H1 (cell line): ENCODE data around the gene DBH. TPM values are rescaled to one million over a fixed set of nuclear protein-coding genes. Genes with fewer than 3 reads are reported as not detected.

ENCODE experiments used
- CTCF ChIA-PET: fragments of 300-600 bp; sonication (Branson Sonifier 250); formaldehyde crosslinking; loops from one replicate; lab custom pipeline; 2021; ENCODE audit not compliant: partially characterized antibody; lab: Charles Lee
- POLR2A ChIA-PET: fragments of 300-600 bp; sonication (Branson Sonifier 250); formaldehyde crosslinking; loops from one replicate; lab custom pipeline; 2021; ENCODE audit warnings: inconsistent platforms; ENCODE audit not compliant: partially characterized antibody; lab: Charles Lee
- DNase-seq, 2 experiments: peaks; one replicate each; pipeline versions ENCODE4 v3.0.0 to v3.0.0-alpha.2; 2010 to 2022; ENCODE audit warnings: low spot score in 2 of 2, low read depth in 1 of 2, mixed read lengths in 1 of 2
- FAIRE-seq: peaks from 2 replicates; lab custom pipeline; 2011; peaks lifted over from hg19 to GRCh38; lab: Jason Lieb, UNC
- H2AFZ ChIP-seq: 2 replicates; pipeline ENCODE4 v1.8.1; 2012; ENCODE audit warnings: low read length, inconsistent platforms
- H2AK5ac ChIP-seq: 2 replicates; pipeline ENCODE4 v1.6.1; 2013; ENCODE audit warnings: low read depth, low read length
- H2BK120ac ChIP-seq: replicated peaks from 2 replicates; pipeline ENCODE3; 2013; ENCODE audit warnings: low read depth, low read length, inconsistent platforms
- H2BK12ac ChIP-seq: 2 replicates; pipeline ENCODE4 v1.6.1; 2013; ENCODE audit warnings: low read depth, low read length
- H2BK15ac ChIP-seq: 2 replicates; pipeline ENCODE4 v1.6.1; 2013; ENCODE audit warnings: low read length
- H2BK20ac ChIP-seq: 2 replicates; pipeline ENCODE4 v1.6.1; 2013; ENCODE audit warnings: low read length
- H2BK5ac ChIP-seq: 2 replicates; pipeline ENCODE4 v1.6.1; 2013; ENCODE audit warnings: low read depth, low read length
- H3K14ac ChIP-seq: 2 replicates; pipeline ENCODE4 v1.6.1; 2013; ENCODE audit warnings: inconsistent platforms; ENCODE audit not compliant: insufficient read length
- H3K18ac ChIP-seq: 2 replicates; pipeline ENCODE4 v1.6.1; 2013; ENCODE audit warnings: low read length; ENCODE audit errors: extremely low read depth
- H3K23ac ChIP-seq: 2 replicates; pipeline ENCODE4 v1.6.1; 2013; ENCODE audit warnings: inconsistent platforms; ENCODE audit not compliant: insufficient read length
- H3K23me2 ChIP-seq: 2 replicates; pipeline ENCODE4 v1.6.1; 2013; ENCODE audit warnings: low read depth, low read length
- H3K27ac ChIP-seq: 2 replicates; pipeline ENCODE4 v1.6.1; 2011; ENCODE audit warnings: low read depth, low read length, inconsistent platforms
- H3K27me3 ChIP-seq, 4 experiments: replicated peaks in 1 of 4; 1 replicate in 1 of 4; 2 replicates in 3 of 4; pipeline versions ENCODE4 v1.6.1 to v1.8.1; 2011 to 2013; ENCODE audit warnings: low read length in 3 of 4, mild to moderate bottlenecking in 3 of 4, inconsistent platforms in 2 of 4, mixed read lengths in 2 of 4, moderate library complexity in 1 of 4; ENCODE audit not compliant: control insufficient read depth in 3 of 4, insufficient read depth in 3 of 4; ENCODE audit errors: extremely low read depth in 1 of 4
- H3K36me3 ChIP-seq, 4 experiments: 2 replicates each; pipeline versions ENCODE4 v1.6.1 to v1.8.1; 2011 to 2013; ENCODE audit warnings: mild to moderate bottlenecking in 4 of 4, low read length in 3 of 4, moderate library complexity in 2 of 4, control low read depth in 1 of 4, inconsistent platforms in 1 of 4; ENCODE audit not compliant: insufficient read depth in 4 of 4, control insufficient read depth in 2 of 4
- H3K4ac ChIP-seq: replicated peaks from 2 replicates; pipeline ENCODE3; 2013; ENCODE audit warnings: low read length, low read depth, mixed read lengths, inconsistent platforms; ENCODE audit not compliant: insufficient read length
- H3K4me1 ChIP-seq, 4 experiments: replicated peaks in 1 of 4; 1 replicate in 1 of 4; 2 replicates in 3 of 4; pipeline versions ENCODE4 v1.6.1 to v1.8.1; 2011 to 2013; ENCODE audit warnings: low read length in 3 of 4, inconsistent platforms in 2 of 4, mixed read lengths in 1 of 4; ENCODE audit not compliant: insufficient read depth in 4 of 4, control insufficient read depth in 3 of 4
- H3K4me2 ChIP-seq, 2 experiments: 2 replicates each; pipeline versions ENCODE4 v1.6.1 to v1.8.1; 2011 to 2013; ENCODE audit warnings: low read depth in 2 of 2, low read length in 2 of 2, control low read depth in 1 of 2, inconsistent platforms in 1 of 2, mild to moderate bottlenecking in 1 of 2; ENCODE audit not compliant: insufficient read depth in 1 of 2
- H3K4me3 ChIP-seq, 4 experiments: fragments of 200-600, 300-600 bp in 1 of 4; sonication (generic), shearing (Covaris generic), sonication (Bioruptor Twin) in 1 of 4; 2 replicates each; pipeline versions ENCODE4 v1.5.1 to v1.8.1; 2011 to 2016; ENCODE audit warnings: low read length in 4 of 4, low read depth in 3 of 4, control low read depth in 2 of 4, inconsistent platforms in 2 of 4, mild to moderate bottlenecking in 2 of 4, mixed read lengths in 1 of 4, moderate library complexity in 1 of 4; ENCODE audit not compliant: insufficient read depth in 2 of 4; ENCODE audit errors: extremely low read depth in 1 of 4
- H3K56ac ChIP-seq: replicated peaks from 2 replicates; pipeline ENCODE3; 2013; ENCODE audit warnings: low read depth, mild to moderate bottlenecking, mixed read lengths, low read length, inconsistent platforms; ENCODE audit not compliant: insufficient read length
- H3K79me1 ChIP-seq: 2 replicates; pipeline ENCODE4 v1.6.1; 2013; ENCODE audit warnings: low read depth, low read length, control low read depth
- H3K79me2 ChIP-seq, 2 experiments: 2 replicates each; pipeline versions ENCODE4 v1.6.1 to v1.8.1; 2012 to 2013; ENCODE audit warnings: low read length in 2 of 2, mild to moderate bottlenecking in 2 of 2, inconsistent platforms in 1 of 2; ENCODE audit not compliant: insufficient read depth in 2 of 2, control insufficient read depth in 1 of 2
- H3K9ac ChIP-seq, 4 experiments: replicated peaks in 1 of 4; 1 replicate in 1 of 4; 2 replicates in 3 of 4; pipeline versions ENCODE4 v1.6.1 to v1.8.1; 2011 to 2013; ENCODE audit warnings: low read depth in 3 of 4, low read length in 3 of 4, control low read depth in 2 of 4, mild to moderate bottlenecking in 2 of 4, moderate library complexity in 2 of 4, inconsistent platforms in 1 of 4; ENCODE audit errors: extremely low read depth in 1 of 4
- H3K9me3 ChIP-seq, 2 experiments: 2 replicates each; pipeline versions ENCODE4 v1.6.1 to v1.8.1; 2012 to 2013; ENCODE audit warnings: mild to moderate bottlenecking in 2 of 2, moderate library complexity in 2 of 2, control low read depth in 1 of 2, inconsistent platforms in 1 of 2, low read depth in 1 of 2, low read length in 1 of 2, mixed read lengths in 1 of 2; ENCODE audit not compliant: insufficient read depth in 2 of 2
- H4K20me1 ChIP-seq, 2 experiments: replicated peaks in 1 of 2; 2 replicates each; pipeline versions ENCODE3 to v1.8.1; 2011 to 2013; ENCODE audit warnings: inconsistent platforms in 2 of 2, low read length in 2 of 2, mild to moderate bottlenecking in 1 of 2; ENCODE audit not compliant: insufficient read depth in 2 of 2, control insufficient read depth in 1 of 2
- H4K5ac ChIP-seq: 2 replicates; pipeline ENCODE4 v1.6.1; 2013; ENCODE audit warnings: low read length, low read depth, mixed read lengths, inconsistent platforms; ENCODE audit not compliant: insufficient read length
- H4K8ac ChIP-seq: 2 replicates; pipeline ENCODE4 v1.8.0; 2013; ENCODE audit warnings: mild to moderate bottlenecking, moderate library complexity, low read length, inconsistent platforms; ENCODE audit not compliant: insufficient read depth; ENCODE audit errors: extremely low read depth
- H4K91ac ChIP-seq: replicated peaks from 2 replicates; pipeline ENCODE3; 2013; ENCODE audit warnings: low read length, mixed read lengths, inconsistent platforms; ENCODE audit not compliant: insufficient read length
- ATF3 ChIP-seq: IDR thresholded peaks from 2 replicates; pipeline ENCODE4 v1.6.1; 2011; ENCODE audit warnings: low read depth, mild to moderate bottlenecking, low read length; ENCODE audit not compliant: insufficient read depth
- CBX8 ChIP-seq: fragments of 300-800, 300-1000 bp; sonication (generic); IDR thresholded peaks from 2 replicates; pipeline ENCODE4 v1.7.1; 2016; ENCODE audit warnings: low read depth, low read length, borderline replicate concordance
- GTF2F1 ChIP-seq: IDR thresholded peaks from 2 replicates; pipeline ENCODE4 v1.6.1; 2012; ENCODE audit warnings: low read depth, low read length, improper control_type of control experiment, borderline replicate concordance
- KDM4A ChIP-seq: IDR thresholded peaks from one replicate; pipeline ENCODE4 v1.7.1; 2012; ENCODE audit warnings: low read depth, mild to moderate bottlenecking, moderate library complexity, low read length, inconsistent platforms; ENCODE audit not compliant: severe bottlenecking
- KDM5A ChIP-seq: fragments of 200-600 bp; IDR thresholded peaks from 2 replicates; pipeline ENCODE4 v1.7.1; 2012; ENCODE audit warnings: mild to moderate bottlenecking, low read length, inconsistent platforms, mixed read lengths
- MAX ChIP-seq: IDR thresholded peaks from 2 replicates; pipeline ENCODE4 v1.6.1; 2012; ENCODE audit warnings: inconsistent platforms
- RAD21 ChIP-seq, 2 experiments: IDR thresholded peaks in 1 of 2; conservative IDR thresholded peaks in 1 of 2; 2 replicates each; pipeline ENCODE4 v1.6.1; 2011; ENCODE audit warnings: low read depth in 2 of 2, low read length in 2 of 2, improper control_type of control experiment in 1 of 2, inconsistent platforms in 1 of 2, mild to moderate bottlenecking in 1 of 2, moderate library complexity in 1 of 2
- RFX5 ChIP-seq: IDR thresholded peaks from 2 replicates; pipeline ENCODE4 v1.6.1; 2011; ENCODE audit warnings: low read depth, low read length, improper control_type of control experiment, borderline replicate concordance
- TAF7 ChIP-seq: optimal IDR thresholded peaks from 2 replicates; pipeline ENCODE3; 2011; ENCODE audit warnings: low read depth, mild to moderate bottlenecking, inconsistent platforms, low read length, moderate library complexity, borderline replicate concordance
- TCF12 ChIP-seq: IDR thresholded peaks from 2 replicates; pipeline ENCODE4 v1.6.1; 2011; ENCODE audit warnings: low read depth, mild to moderate bottlenecking, low read length
- YY1 ChIP-seq: IDR thresholded peaks from 2 replicates; pipeline ENCODE4 v1.6.1; 2011; ENCODE audit warnings: low read depth, mild to moderate bottlenecking, low read length
- ZNF274 ChIP-seq: IDR thresholded peaks from 2 replicates; pipeline ENCODE4 v1.7.0; 2012; ENCODE audit warnings: low read length, borderline replicate concordance; ENCODE audit errors: extremely low read depth
- WGBS, 2 experiments: shearing (Covaris generic) in 1 of 2; methylation state at CpG; one replicate each; pipeline versions ENCODE4 v1.1.6 to v1.1.7; 2013 to 2015; ENCODE audit warnings: low lambda C conversion rate in 2 of 2, mixed read lengths in 2 of 2, inconsistent platforms in 1 of 2, low coverage in 1 of 2, missing lambda C conversion rate in 1 of 2; ENCODE audit not compliant: insufficient replicate concordance in 2 of 2, insufficient coverage in 1 of 2, insufficient read length in 1 of 2; ENCODE audit errors: extremely low coverage in 1 of 2, missing lambda C conversion rate in 1 of 2; 5-methylcytosine and 5-hydroxymethylcytosine counted together
- polyA plus RNA-seq, 7 experiments: library from polyadenylated mRNA; depleted of rRNA in 3 of 7; stranded (reverse) in 5 of 7; unstranded in 2 of 7; fragments of >200 nt in 5 of 7; fragments of 200-250 nt in 2 of 7; gene quantifications; 1 replicate in 5 of 7; 2 replicates in 1 of 7; 4 replicates in 1 of 7; pipeline versions ENCODE4 v1.2.1 to v1.2.3, GENCODE V29; 2011 to 2013; ENCODE audit warnings: missing spikeins in 2 of 7, mixed read lengths in 2 of 7
- total RNA-seq: library from RNA; stranded (reverse); fragmentation: NEBNext Ultra II Directional; extraction: Animal tissue kit (Norgen Biotek cat#: 25700); gene quantifications from 2 replicates; pipeline ENCODE4 v1.2.1, GENCODE V29; 2021

The DBH gene
- total and polyA plus RNA-seq, 2 of the 8 experiments (the other 6 are each of a cell fraction or from before 2014, with no cell fraction given) = 0.18 TPM; not detected in 1

DNA sequence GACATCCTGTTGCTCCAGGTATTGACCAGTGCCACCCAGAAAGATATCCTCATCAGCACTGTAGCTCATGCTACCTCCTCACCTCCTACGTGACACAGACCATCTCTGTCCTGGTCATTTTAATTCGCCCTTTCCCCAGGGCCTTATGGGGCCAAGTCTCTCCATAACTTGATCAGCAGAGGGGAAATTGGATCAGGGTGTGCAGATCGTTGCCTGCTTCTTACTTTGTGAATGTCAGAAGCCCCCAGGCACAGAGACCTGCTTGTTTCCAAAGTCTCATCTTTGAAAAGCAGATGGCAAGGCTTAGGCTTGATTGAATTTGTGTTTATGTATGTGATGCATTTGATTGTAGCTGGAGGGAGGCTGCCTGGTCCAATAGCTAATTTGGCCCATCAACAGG, 8.8 kb upstream of the DBH start:
- H3K23me2 ChIP-seq = no peaks in the 10 kb centered on the region
- no peak for FAIRE-seq
- no peak for TF ChIP-seq KDM5A
- TF ChIP-seq YY1 = no peak
- no peak for TF ChIP-seq GTF2F1
- TF ChIP-seq RAD21 (IDR thresholded peaks at IDR 0.05 in 1 of 2, conservative IDR thresholded peaks at IDR 0.05 in 1 of 2; ENCODE audit: low read depth in 2 of 2, low read length in 2 of 2) = no peak
- TF ChIP-seq ATF3 = no peak
- TF ChIP-seq ZNF274 = no peak
- TF ChIP-seq TAF7 = no peak
- TF ChIP-seq MAX = no peak
- no peak for TF ChIP-seq TCF12
- no peak for TF ChIP-seq RFX5
- no peak for TF ChIP-seq CBX8
- no peak for TF ChIP-seq KDM4A

More for the DNA sequence above, 8.8 kb upstream of the DBH start:
- no peak for DNase-seq
- Histone ChIP-seq H3K9ac (no peak overlapping the region), H3K4me2 (no peak overlapping the region), H3K9me3 (peaks cover 6% of the 10 kb centered on the region in 2 experiments; a peak in 3 of 4 replicates), H3K23ac (no peak overlapping the region), H4K5ac (no peak overlapping the region), H2BK5ac (no peak overlapping the region), H3K27ac (no peak overlapping the region), H3K79me2 (no peaks in the 10 kb centered on the region), H3K27me3 (peaks cover 0 to 2% (median 0%) of the 10 kb centered on the region in 4 experiments; a peak in 1 of 7 replicates), H3K4me1 (peaks cover 0 to 2% (median 0%) of the 10 kb centered on the region in 4 experiments; a peak in 1 of 7 replicates), H2BK120ac (no peak overlapping the region), H3K4ac (no peak overlapping the region), H3K36me3 (no peaks in the 10 kb centered on the region), H2BK12ac (no peak overlapping the region), H3K4me3 (no peak overlapping the region), H3K14ac (no peak overlapping the region), H3K79me1 (no peaks in the 10 kb centered on the region), H4K91ac (no peak overlapping the region), H4K20me1 (no peaks in the 10 kb centered on the region), H3K56ac (no peak overlapping the region), H2AK5ac (no peak overlapping the region), H4K8ac (no peak overlapping the region), H2BK20ac (no peak overlapping the region), H2AFZ (no peak overlapping the region), H3K18ac (no peak overlapping the region), H2BK15ac (no peak overlapping the region)
- CTCF ChIA-PET = no interaction called here
- POLR2A ChIA-PET = no interaction called here
- WGBS, 2 experiments = 75% methylated on average over 3 of the region's 3 CpGs; no CpG with 5 or more reads in 1 of the 2 experiments
